Natural killer cell (primary cell): Measurements from ENCODE around the gene MIEF2. TPM values are rescaled to one million over a fixed set of nuclear protein-coding genes. Genes with fewer than 3 reads are reported as not detected.

Source experiments
- ATAC-seq, 3 donors: fragments of 150-1000 bp in 2 of 3; fragments of 200-7000 bp in 1 of 3; cut with Tn5 transposase; 1 replicate in 1 of 3; 2 replicates in 2 of 3; pipeline ENCODE4 v1.10.0; 2021; ENCODE audit warnings: mild to moderate bottlenecking in 2 of 3, moderate library complexity in 2 of 3
- DNase-seq, 2 donors: peaks; one replicate each; pipeline versions ENCODE4 v3.0.0 to v3.0.0-alpha.2; 2013 to 2021; ENCODE audit warnings: mixed read lengths in 1 of 2
- H3K27ac ChIP-seq: one replicate; pipeline ENCODE4 v1.5.1; 2013; ENCODE audit warnings: mild to moderate bottlenecking, low read length
- H3K27me3 ChIP-seq: one replicate; pipeline ENCODE4 v1.6.1; 2013; ENCODE audit warnings: low read length; ENCODE audit not compliant: control insufficient read depth, insufficient read depth
- H3K36me3 ChIP-seq: one replicate; pipeline ENCODE4 v1.6.1; 2013; ENCODE audit warnings: low read length; ENCODE audit not compliant: control insufficient read depth, insufficient read depth
- H3K4me1 ChIP-seq: one replicate; pipeline ENCODE4 v1.6.1; 2013; ENCODE audit warnings: low read length; ENCODE audit not compliant: control insufficient read depth, insufficient read depth
- H3K4me3 ChIP-seq: one replicate; pipeline ENCODE4 v1.5.1; 2013; ENCODE audit warnings: low read length
- H3K9me3 ChIP-seq: one replicate; pipeline ENCODE4 v1.6.1; 2013; ENCODE audit warnings: low read length; ENCODE audit not compliant: control insufficient read depth, insufficient read depth
- H3K27ac Mint-ChIP-seq, 2 donors: one replicate each; pipeline ENCODE4 v1.8.0; 2022; ENCODE audit warnings: mild to moderate bottlenecking in 2 of 2, mixed read lengths in 2 of 2, moderate library complexity in 1 of 2
- H3K27me3 Mint-ChIP-seq, 2 donors: one replicate each; pipeline ENCODE4 v1.8.0; 2022; ENCODE audit warnings: low read depth in 2 of 2, mixed read lengths in 2 of 2
- H3K36me3 Mint-ChIP-seq: one replicate; pipeline ENCODE4 v1.8.0; 2022; ENCODE audit warnings: mixed read lengths
- H3K4me1 Mint-ChIP-seq, 2 donors: one replicate each; pipeline ENCODE4 v1.8.0; 2022; ENCODE audit warnings: mixed read lengths in 2 of 2
- H3K4me3 Mint-ChIP-seq: one replicate; pipeline ENCODE4 v1.8.0; 2022; ENCODE audit warnings: mild to moderate bottlenecking, moderate library complexity, mixed read lengths
- H3K9me3 Mint-ChIP-seq, 2 donors: one replicate each; pipeline ENCODE4 v1.8.0; 2022; ENCODE audit warnings: mixed read lengths in 2 of 2
- WGBS: methylation state at CpG from one replicate; pipeline ENCODE4 v1.1.7; 2013; ENCODE audit warnings: missing lambda C conversion rate; ENCODE audit not compliant: insufficient coverage; 5-methylcytosine and 5-hydroxymethylcytosine counted together
- intact Hi-C: fragments of 100-400 bp; cut with micrococcal nuclease; formaldehyde crosslinking; loops from one replicate; pipeline ENCODE4 v1.14.2; 2022
- total RNA-seq, 4 donors: library from RNA; stranded (reverse); fragments of 120-200 nt in 1 of 4; gene quantifications; one replicate each; pipeline versions ENCODE4 v1.2.3 to v1.2.4, GENCODE V29; 2013 to 2022
- TF ChIP-seq, protein P1 (sequence below): fragments of 200-600 bp; IDR thresholded peaks from one replicate; pipeline ENCODE4 v1.8.0; 2022; ENCODE audit warnings: antibody characterized with exemption

Gene MIEF2
- total RNA-seq, 3 donors from 2014 or later (not counting 1 experiment from before 2014, with no cell fraction given): 10.6 to 12.8 (median 11.3) TPM

DNA sequence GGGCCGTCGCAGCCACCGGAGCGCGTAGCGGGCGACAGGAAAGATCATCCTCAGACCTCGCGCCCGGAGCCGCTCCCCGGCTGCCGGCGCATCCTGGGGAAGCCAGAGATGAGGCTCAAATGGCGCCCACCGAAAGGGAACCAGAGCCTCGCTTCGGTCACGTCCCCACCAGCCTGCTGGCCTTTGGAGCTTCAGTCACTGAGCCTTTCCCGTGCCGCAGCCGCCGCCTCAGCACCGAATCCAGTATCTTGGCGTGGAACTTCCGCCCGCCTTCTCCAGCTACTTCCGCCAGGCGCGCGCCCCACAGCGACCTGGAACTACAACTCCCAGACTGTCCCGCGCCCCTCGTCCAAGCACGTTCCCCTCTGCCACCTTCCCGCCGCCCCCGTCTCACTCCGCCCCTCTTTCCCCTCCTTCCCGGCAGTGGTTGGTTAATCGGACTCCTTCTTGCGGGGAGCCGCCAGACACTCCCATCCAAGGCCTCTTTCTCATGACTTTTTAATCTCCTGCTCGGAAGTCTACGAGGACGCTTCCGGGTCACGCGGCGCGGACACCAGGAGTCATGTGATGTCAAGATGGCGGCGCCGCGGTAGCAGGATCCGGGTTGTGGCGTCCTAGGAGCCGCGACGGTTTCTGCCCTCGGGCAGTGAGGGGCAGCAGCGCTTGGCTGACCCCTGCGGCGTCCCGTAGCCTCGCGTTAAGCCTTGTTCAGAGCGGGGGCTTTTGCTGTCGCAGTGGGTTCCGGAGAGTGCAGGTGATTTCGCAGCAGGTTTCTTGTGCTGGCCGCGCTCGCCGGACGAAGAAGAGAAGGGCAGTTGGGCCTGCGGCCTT lies 54.5 kb downstream of the MIEF2 start, which contains the start of the genes SMCR8 and TOP3A:
Gene SMCR8 (plus strand): TSS at position 563 of the 831 bp plus-strand sequence. CDS start 497 bp downstream, outside the sequence.
Gene TOP3A (minus strand): TSS at position 264 of the 831 bp plus-strand sequence. CDS start 216 bp downstream, at position 48.
- WGBS: under 1% methylated on average over 78 of the region's 78 CpGs
- peak within 1 kb of the TSS; percentile 97 for H3K4me3 Mint-ChIP-seq
- intact Hi-C loops: loop anchor here (1.0 to 2.0 kb wide), 2 partner anchors 54 to 90 kb away; partner anchors contain the start of genes LLGL1 and MIEF2
- Histone ChIP-seq H3K4me1 (peaks cover 57% of the 10 kb centered on the region), H3K27me3 (no peaks in the 10 kb centered on the region), H3K36me3 (peaks cover 20% of the 10 kb centered on the region), H3K27ac (peak within 1 kb of the TSS; percentile 89), H3K4me3 (peak within 1 kb of the TSS; percentile 81), H3K9me3 (no peaks in the 10 kb centered on the region)
- DNase-seq (peak; percentile 92 to 97), ATAC-seq (peak; percentile 91 to 97 (median 92))
- H3K27ac Mint-ChIP-seq: peak within 1 kb of the TSS; percentile 91 to 99
- H3K9me3 Mint-ChIP-seq: no peaks in the 10 kb centered on the region
- TF ChIP-seq, protein P1, sequence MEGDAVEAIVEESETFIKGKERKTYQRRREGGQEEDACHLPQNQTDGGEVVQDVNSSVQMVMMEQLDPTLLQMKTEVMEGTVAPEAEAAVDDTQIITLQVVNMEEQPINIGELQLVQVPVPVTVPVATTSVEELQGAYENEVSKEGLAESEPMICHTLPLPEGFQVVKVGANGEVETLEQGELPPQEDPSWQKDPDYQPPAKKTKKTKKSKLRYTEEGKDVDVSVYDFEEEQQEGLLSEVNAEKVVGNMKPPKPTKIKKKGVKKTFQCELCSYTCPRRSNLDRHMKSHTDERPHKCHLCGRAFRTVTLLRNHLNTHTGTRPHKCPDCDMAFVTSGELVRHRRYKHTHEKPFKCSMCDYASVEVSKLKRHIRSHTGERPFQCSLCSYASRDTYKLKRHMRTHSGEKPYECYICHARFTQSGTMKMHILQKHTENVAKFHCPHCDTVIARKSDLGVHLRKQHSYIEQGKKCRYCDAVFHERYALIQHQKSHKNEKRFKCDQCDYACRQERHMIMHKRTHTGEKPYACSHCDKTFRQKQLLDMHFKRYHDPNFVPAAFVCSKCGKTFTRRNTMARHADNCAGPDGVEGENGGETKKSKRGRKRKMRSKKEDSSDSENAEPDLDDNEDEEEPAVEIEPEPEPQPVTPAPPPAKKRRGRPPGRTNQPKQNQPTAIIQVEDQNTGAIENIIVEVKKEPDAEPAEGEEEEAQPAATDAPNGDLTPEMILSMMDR: no peak
- no peaks in the 10 kb centered on the region for H3K36me3 Mint-ChIP-seq
- H3K27me3 Mint-ChIP-seq: no peaks in the 10 kb centered on the region
- H3K4me1 Mint-ChIP-seq: peaks cover 73 to 78% of the 10 kb centered on the region in 2 donors

DNA sequence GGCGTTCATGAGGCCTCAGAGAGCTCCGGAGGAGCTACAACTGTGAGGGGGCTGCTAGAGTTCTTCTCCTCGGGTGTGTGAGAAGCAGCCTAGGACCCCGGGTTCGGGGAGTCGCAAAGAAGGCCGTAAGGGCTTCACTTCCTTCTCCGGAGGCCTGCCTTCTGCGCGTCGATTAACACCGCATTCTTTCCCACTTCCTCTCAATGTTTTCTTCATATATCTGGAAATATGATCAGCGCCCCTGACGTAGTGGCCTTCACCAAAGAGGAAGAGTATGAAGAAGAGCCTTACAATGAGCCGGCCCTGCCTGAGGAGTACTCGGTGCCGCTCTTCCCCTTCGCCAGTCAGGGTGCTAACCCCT lies 55.1 kb downstream of the MIEF2 start:
- Mint-ChIP-seq H3K4me3 (peak overlapping the region; percentile 97), H3K27ac (peak overlapping the region; percentile 91 to 99), H3K9me3 (no peaks in the 10 kb centered on the region), H3K4me1 (peaks cover 78 to 79% of the 10 kb centered on the region in 2 donors), H3K36me3 (no peaks in the 10 kb centered on the region), H3K27me3 (no peaks in the 10 kb centered on the region)
- ATAC-seq: peak; percentile 3 to 25 (median 4)
- H3K27ac ChIP-seq: peak overlapping the region; percentile 89
- 4% methylated on average over 18 of the region's 18 CpGs for WGBS
- peaks cover 25% of the 10 kb centered on the region for H3K36me3 ChIP-seq
- TF ChIP-seq, protein P1: no peak
- H3K27me3 ChIP-seq: no peaks in the 10 kb centered on the region
- peak overlapping the region; percentile 81 for H3K4me3 ChIP-seq
- DNase-seq: peak in 1 of 2 donors; percentile 70
- intact Hi-C loops: loop anchor here (1.0 to 2.0 kb wide), 2 partner anchors 55 to 90 kb away; partner anchors contain the start of genes LLGL1 and MIEF2
- H3K4me1 ChIP-seq: peaks cover 63% of the 10 kb centered on the region
- no peaks in the 10 kb centered on the region for H3K9me3 ChIP-seq

DNA sequence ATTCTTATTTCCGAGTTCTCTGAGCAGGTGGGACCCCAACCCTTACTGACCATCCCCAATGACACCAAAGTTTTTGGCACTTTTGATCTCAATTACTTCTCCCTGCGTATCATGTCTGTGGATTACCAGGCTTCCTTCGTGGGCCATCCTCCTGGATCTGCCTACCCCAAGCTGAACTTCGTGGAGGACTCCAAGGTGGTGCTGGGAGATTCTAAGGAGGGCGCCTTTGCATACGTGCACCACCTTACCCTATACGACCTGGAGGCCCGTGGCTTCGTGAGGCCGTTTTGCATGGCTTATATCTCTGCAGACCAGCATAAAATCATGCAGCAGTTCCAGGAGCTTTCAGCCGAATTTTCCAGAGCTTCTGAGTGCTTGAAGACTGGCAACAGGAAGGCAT lies 55.5 kb downstream of the MIEF2 start:
- Histone ChIP-seq H3K27ac (peak overlapping the region; percentile 89), H3K9me3 (no peaks in the 10 kb centered on the region), H3K27me3 (no peaks in the 10 kb centered on the region), H3K36me3 (peaks cover 28% of the 10 kb centered on the region), H3K4me3 (peak overlapping the region; percentile 81), H3K4me1 (peaks cover 64% of the 10 kb centered on the region)
- WGBS: 77% methylated on average over 11 of the region's 11 CpGs
- intact Hi-C loops: loop anchor here (1.0 to 2.0 kb wide), 2 partner anchors 55 to 91 kb away; partner anchors contain the start of genes LLGL1 and MIEF2
- ATAC-seq: no peak
- H3K4me1 Mint-ChIP-seq: peaks cover 81 to 83% of the 10 kb centered on the region in 2 donors
- no peaks in the 10 kb centered on the region for H3K27me3 Mint-ChIP-seq
- TF ChIP-seq, protein P1: no peak
- H3K27ac Mint-ChIP-seq: peak overlapping the region; percentile 91 to 99
- H3K36me3 Mint-ChIP-seq: no peaks in the 10 kb centered on the region
- H3K9me3 Mint-ChIP-seq: no peaks in the 10 kb centered on the region
- H3K4me3 Mint-ChIP-seq: peak overlapping the region; percentile 97
- no peak for DNase-seq

Other genes starting within 250 kb of the MIEF2 start
- 10 to 100 TPM; 31.4 to 43.4 (median 41.5) TPM for gene ATPAF2, start 221.5 kb upstream of the MIEF2 start, total RNA-seq
- 1 to 10 TPM; 6.6 to 10.0 (median 6.9) TPM for gene GID4, start 221.3 kb upstream of the MIEF2 start, total RNA-seq
- 10 to 100 TPM; 53.3 to 69.2 (median 62.7) TPM for gene DRG2, start 172.7 kb upstream of the MIEF2 start, total RNA-seq
- 1 to 10 TPM; 1.6 to 2.0 (median 1.8) TPM for gene MYO15A, start 151.9 kb upstream of the MIEF2 start, total RNA-seq
- 100 to 1,000 TPM in 1 of 3 donors, 10 to 100 TPM in 2; 95.6 to 114 (median 96.7) TPM for gene ALKBH5, start 76.8 kb upstream of the MIEF2 start, total RNA-seq
- gene LLGL1, start 35.0 kb upstream of the MIEF2 start, total RNA-seq: 10 to 100 TPM; 19.7 to 26.2 (median 25.8) TPM
- gene FLII, start 1.9 kb upstream of the MIEF2 start, total RNA-seq: 100 to 1,000 TPM; 286 to 342 (median 327) TPM
- 10 to 100 TPM; 38.1 to 59.7 (median 53.2) TPM for gene TOP3A, start 54.3 kb downstream of the MIEF2 start, total RNA-seq
- gene SMCR8, start 54.6 kb downstream of the MIEF2 start, total RNA-seq: 10 to 100 TPM; 33.5 to 48.5 (median 39.2) TPM
- 10 to 100 TPM in 2 of 3 donors, 1 to 10 TPM in 1; 8.8 to 19.2 (median 17.3) TPM for gene SHMT1, start 102.9 kb downstream of the MIEF2 start, total RNA-seq
- gene EVPLL, start 117.1 kb downstream of the MIEF2 start, total RNA-seq: under 1 TPM in 1 of 3 donors, not detected in 2; 0.28 TPM
- gene LGALS9C, start 216.1 kb downstream of the MIEF2 start, total RNA-seq: 100 to 1,000 TPM in 1 of 3 donors, 10 to 100 TPM in 2; 42.1 to 118 (median 56.8) TPM